Activated gamma-delta T cell (primary cell): ENCODE measurements around the gene CAPN5.

Experiments
- DNase-seq: peaks from one replicate; lab custom pipeline; 2025; lab: John Stamatoyannopoulos, UW

The CAPN5 gene

DNA sequence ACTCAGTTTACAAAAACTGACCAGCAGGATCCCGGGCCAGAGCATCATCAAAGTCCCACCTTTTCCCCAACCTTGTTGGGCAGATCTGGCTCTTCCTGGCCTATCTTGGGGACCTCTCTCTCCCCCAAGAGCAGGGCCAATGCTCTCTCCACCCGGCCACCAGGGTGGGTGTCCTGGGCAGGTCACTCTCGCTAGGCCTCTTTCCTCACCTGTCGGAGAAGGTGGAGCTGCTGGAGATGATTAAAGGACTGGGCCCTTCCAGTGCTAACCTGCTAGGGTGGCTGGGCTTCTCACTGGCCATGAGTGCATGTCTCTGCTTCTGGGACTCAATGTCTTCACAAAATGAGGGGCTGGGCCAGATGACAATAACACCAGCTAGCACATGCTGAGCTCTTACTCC lies 2.9 kb upstream of the CAPN5 start:
- DNase-seq = no peak

DNA sequence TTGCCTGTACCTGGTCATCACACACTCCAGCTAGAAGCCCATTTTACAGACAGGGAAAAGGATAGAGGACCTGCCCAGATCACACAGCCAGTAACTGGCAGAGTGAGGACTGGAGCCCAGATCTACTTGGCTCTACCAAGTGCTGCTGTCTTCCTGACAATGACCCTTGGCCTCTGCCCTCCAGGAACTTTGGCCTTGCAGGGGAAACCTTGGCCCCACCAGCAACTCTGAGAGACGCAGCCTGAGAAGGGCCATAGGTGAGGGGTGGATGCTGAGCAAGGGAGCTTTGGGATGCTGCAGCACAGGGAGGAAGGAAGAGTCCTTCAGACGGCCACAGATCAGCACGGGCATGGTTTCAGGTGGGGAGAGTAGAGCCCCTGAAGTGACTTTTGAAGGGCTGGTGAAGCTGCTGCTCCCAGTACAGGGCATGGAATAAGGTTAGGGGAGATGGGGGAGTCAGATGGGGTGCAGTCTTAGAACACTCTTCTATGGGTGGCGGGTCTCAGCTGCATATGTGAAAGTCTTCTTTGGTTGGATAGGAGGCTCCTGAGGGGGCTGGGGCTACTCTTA lies 2.0 kb upstream of the CAPN5 start:
- no peak for DNase-seq

DNA sequence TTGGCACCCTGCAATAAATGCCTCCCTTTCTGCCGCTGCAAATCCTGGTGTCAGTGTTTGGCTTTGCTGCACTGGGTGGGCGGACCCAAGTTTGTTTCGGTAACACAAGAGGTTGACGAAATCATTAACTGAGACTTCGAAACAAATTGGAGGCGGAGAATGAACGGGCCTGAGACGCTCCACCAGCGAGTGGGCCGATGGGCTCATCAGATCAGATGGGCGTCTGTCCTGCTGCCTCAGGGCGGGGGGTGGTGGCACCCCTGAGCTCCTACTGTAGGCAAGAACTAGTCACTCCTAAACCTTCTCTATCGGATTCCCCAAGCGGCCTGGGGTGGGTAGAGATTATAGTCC lies 918 bp upstream of the CAPN5 start:
- DNase-seq = no peak

DNA sequence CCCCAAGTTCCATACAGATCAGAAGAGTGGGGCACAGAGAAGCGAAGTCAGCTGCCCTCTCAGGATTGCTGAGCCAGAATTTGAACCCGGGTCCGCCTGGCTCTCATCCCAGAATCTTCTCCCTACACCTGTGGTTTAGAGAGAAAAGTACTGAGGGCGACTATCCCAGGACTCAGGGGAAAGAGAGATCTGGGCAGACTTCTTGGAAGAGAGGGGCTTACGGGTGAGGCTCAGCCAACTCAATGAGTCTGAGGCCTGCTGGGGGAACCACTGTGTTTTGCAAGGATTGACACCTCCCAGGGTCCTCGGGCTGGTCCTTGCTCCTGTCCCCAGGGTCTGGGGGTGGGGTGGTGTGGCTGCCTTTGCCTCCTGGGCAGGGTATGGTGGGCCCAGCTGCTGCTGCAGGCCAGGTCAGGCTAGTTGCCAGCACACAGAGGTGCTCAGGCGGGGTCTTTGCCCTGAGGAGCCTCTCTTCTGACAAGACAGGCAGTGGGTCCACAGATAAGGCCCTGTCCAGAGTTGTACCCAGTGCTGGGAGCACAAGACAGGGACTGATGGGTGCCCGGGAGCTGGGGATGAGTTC lies 1.2 kb downstream of the CAPN5 start:
- DNase-seq = no peak

DNA sequence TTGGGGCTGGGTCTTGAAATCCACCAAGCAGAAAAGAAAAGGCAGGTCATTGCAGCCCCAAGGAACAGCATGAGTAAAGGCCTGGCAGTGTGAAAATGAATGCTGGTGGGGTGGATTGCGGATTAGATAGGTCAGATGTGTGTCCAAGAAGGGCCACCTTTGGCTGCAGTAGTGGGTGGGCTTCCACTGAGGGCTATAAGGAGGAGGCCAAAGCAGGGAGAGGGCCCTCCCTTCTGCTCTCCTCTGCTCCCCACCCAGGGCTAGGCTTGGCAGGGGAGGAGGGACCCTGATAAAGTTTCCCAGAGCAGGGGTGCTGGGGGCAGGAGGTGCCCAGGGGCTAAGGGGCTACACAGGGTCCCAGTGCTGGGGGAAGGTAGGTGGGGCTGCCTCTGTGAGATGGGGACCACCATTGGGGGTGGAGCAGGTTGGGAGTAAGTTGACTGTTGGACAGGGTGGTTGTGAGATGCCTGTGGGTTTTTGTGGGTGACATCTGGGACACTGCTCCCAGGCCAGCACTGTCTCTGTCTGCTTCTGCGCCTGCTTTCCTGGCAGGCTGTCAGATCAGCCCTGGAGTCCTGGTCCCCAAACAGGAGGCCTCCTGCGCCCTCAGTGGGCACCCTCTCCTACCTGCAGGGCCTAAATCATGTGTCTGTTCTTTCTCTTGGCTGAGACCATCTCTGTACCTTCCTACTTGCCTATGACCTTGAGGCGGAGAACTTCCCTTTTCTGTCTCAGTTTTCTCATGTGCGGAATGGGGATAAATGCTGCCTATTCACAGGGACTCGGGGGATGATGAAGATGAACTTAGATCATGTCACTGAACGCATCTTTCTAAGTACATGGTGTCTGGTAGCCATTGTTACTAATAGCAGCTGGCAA lies 1.9 kb downstream of the CAPN5 start:
- DNase-seq = no peak

DNA sequence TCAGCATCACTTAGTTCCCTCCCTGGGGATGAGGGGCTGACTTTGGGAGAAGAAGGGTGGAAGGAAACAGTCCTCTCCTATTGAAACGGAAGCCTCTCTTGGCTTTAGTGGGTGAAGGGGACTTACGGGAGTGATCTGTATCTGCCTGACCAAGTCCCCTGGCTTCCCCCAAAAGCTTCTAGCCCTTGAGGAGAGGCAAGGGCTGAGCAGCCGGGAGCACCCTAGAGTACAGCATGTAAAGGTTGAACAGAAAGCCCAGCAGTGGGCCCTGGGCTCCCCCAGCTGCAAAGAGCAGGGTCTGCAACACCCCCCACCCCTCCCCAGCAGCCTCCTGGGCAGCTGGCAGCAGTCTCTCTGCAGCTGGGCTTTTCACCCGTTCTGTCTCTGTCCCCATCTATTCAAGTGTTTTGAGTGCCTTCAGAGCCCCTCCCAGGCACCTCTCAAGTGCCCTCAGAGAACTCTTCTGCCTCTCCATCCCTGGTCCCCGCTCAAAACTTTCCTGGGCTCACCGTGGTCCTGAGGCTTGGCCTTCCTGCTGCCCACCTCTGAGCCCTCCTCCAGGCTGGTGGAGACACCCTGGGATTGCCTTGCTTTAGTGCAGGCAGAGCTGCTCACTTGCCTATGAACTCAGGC lies 2.7 kb downstream of the CAPN5 start:
- DNase-seq = no peak

DNA sequence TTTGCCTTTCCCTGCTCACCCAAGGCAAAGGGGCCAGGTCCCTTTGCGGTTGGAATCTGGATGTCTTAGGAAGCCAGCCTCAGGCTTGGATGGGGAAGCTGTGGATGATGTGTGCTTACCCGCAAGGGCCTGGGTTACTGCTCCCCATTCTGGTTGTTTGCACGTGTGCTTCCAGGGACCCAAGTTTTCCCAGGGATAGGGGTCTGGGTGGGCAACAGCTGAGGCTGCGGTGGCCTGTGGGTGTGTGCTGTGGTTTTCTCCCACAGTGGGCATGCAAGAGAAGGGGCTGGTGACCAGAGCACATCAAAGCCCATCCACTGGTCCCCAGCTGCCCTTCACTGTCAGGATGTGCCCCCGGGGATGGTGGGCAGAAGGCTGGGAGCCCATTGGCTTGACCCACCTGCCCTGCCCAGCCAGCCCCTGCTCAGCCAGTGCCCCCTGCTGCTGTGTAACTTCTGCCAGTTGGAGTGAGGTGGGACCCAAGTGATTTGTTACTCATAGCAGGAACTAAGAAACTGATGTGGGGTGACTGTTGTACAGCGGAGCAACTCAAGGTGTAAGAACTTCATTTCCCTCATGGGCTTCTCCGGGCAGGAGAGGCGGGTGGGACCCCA lies 3.3 kb downstream of the CAPN5 start:
- no peak for DNase-seq

DNA sequence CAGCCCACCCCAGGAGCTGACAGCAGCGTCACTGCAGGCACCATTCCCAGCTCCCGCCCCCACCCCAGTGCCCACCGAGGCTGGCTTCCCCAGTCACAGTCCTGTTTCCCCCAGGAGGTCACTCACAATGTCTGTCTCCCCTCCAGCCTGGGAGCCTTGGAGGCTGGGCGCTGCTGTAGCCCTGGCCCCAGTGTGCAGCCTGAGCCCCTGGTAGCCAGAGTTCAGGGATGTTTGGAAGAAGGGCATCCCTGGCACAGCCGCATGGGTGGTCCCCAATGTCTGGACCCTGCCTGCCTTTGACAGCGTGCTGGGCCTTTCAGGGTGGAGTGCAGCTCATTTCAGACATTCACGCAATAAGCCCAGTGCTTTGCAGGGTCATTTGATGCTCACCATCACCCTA lies 4.3 kb downstream of the CAPN5 start:
- no peak for DNase-seq

DNA sequence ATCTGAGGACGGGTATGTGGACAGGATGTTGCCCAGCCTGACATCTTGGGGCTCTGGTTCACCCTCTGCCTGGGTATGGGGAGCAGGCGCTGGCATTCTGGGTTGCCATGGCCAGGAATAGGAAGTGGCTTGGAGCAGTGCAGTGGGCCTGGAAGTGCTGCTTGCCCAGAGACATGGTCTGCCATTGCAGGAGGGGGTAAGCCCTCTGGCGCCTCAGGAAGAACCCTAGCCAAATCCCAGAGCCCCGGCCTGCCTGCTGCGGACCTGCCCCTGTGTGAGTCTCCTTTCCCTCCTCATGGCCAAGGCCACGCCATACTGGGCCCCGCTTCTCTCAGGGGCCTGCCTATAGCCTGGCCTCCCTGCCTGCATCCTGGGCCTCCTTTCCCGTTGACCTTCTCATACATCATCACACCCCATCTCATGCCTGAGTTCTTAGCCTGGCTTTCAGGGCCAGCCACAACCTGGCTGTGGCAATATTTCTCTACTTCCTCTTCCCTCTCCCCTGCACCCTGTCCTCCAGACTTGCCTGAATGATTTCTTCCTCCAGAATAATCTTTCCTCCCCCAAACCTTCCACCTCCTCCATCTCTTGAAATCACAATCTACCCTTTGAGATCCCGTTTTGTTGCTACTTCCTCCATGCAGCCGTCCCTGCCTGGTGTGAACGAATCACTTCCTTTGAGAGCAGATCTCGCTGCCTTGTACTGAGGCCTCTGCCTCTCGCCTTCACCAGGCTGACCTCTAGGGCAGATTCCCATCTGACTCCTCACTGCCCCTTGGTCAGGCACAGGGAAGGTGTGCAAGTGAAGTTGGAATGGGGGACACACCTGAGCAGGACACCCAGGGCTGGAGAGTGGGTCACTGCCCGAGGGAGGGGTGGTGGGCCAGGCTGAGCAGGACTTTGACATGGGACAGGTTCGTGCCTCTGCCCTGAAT lies 5.2 kb downstream of the CAPN5 start:
- no peak for DNase-seq

DNA sequence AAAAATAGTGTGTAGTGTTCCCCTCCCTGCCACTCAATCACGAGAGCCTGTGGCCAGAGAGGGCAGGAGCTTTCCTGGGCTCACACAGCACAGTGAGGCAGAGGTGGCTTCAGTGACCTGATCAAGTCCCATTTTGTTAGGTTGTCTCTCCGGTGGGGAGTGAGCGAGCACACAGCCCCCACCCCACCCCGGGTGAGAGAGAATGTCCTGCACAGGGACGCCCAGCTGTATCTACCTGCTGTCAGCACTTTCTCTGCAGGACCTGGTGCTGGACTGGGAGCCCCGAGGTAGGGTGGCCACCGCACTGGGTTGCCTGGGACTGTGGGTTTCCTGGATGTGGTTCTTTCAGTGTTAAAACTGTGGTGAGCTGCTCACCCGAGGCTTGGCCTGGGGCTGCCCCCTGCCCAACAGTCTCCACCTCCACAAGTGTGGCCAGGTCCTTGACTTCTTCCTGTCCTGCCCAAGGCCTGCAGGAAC lies 6.1 kb downstream of the CAPN5 start:
- no peak for DNase-seq

DNA sequence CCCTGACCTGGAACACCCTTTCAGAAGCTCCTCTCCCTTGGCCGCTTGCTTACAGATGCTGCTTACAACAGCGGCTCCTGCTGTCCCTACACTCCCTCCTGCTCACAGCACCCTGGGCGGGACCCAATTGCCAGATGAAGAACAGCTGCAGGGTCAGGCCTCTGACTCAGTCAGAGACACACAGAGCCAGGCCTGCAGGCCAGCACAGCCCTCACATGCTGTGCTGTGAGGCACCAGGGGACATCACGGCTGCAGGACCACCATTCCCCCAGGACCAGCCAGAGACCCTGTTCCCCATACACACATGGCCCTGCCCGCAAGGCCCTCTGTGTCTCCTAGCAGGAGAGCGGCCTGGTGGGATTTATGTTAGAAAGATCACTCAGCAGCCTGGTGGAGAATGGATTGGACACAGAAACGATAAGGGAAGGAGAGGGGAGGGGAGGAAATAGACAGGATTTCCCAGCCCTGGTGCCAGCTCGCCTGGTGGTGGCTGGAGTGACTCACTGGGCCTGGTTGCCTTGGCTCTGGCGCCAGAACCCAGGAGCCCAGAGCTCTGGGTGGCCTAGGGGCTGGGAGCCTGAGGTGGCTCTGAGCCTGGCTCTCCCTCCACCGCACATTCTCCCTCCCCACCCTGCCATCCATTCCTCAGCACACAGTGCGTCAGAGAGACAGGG lies 6.7 kb downstream of the CAPN5 start:
- no peak for DNase-seq

DNA sequence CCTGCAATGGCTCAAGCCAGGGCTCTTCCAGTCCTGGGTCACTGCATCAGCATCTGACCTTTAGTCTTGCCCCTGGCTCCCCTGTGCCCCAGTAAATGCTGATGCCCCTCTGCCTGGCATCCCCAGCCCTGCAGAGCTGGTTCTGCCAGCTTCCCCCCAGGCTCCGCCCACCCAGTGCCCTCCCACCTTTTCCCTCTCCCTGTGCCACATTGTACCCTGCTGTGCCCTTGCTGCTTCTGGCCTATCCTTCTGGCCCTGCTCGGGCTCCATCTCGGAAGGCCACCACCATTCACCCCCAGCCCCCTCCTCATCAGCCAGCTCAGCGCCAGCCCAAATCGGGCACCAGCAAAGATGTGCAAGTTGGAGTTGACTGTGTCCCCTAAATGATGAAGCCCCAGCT lies 7.4 kb downstream of the CAPN5 start:
- no peak for DNase-seq

DNA sequence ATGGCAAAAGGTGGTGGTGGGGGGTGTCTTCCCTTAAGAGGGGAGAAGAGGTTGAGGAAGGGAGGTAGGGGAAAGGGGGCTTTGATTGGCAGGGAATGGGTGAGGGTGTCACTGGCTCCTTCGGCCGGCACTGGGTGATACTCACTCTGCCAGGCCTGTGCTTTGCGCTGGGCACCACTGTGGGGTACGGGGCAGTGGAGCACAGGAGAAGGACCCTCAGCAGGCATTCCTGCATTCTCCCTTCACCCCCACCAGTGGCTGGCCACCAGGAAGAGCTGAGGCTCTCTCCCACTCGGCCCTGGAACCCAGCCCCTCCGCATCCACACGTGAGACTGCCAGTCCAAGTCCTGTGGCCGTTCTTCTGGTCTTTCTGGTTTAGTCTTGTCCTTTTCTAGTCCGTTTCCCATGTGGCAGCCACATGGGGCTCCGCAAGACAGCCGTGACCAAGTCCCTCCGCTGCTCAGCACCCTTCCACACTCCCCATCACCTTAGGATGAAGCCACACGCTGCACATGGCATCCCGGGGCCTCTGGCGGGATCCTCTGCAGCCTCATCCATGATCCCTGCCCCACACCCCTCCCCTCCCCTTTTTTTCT lies 8.0 kb downstream of the CAPN5 start:
- no peak for DNase-seq

DNA sequence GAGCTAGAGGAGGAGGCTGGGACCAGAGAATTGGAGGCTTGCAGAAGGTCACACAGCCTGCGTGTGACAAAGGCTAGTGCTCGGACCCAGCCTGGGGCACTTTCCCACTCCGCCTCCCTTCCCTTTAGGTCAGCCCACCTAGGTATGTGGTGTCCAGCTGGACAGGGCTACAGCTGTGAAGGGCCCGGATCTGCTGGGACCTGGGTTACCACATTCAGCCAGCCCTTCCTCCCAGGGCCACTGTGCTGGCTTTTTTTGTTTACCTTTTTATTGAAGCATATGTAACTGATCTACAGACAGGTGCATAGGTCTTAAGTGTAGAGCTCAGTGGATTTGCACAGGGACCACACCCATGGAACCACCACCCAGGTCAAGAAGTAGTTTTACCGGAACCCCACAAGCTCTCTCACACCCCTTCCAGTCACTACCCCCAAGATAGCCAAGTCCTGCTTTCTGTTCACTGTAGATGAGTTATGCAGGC lies 8.7 kb downstream of the CAPN5 start:
- DNase-seq = no peak

DNA sequence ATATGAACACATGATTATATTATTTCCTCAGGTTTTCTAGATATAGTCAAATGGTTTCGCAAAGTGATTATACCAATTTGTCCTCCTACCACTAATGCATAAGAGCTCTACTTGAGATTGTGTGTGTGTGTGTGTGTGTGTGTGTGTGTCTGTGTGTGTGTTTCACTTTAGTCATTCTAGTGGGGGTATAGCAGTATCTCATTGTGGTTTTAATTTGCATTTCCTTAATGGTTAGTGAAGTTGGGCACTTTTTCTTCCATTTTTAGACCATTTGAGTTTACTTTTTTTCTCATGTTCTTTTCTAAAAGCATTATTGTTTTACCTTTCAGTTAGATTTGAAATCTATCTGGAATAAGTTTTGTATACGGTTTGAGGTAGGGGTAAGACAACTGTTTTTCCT lies 12.9 kb downstream of the CAPN5 start:
- DNase-seq = no peak

DNA sequence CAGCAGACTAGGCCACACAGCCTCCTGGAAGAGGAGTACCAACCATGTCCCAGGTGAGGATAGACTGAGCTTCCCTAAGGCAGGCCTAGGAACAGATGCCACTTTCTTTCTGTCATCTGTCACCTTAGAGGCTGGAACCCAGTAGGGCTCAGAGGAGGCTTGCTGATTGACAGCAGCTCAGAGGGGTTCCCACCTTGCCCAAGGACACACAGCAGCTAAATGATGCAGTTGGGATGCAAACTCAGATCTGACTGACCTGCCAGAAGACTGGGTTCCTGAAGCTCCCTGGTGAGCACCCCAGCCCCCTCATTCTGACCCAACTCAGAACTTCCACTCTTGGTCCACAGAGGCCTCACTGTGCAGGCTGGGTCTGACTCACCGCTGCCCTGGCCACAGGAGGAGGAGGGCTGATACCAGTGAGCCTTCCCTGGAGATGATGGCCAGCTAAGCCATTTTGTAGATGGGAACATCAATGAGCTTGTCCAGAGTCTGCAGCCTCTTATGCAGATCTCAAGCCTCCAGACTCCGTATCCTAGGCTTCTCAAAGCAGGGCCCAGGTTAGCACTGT lies 14.0 kb downstream of the CAPN5 start:
- no peak for DNase-seq

DNA sequence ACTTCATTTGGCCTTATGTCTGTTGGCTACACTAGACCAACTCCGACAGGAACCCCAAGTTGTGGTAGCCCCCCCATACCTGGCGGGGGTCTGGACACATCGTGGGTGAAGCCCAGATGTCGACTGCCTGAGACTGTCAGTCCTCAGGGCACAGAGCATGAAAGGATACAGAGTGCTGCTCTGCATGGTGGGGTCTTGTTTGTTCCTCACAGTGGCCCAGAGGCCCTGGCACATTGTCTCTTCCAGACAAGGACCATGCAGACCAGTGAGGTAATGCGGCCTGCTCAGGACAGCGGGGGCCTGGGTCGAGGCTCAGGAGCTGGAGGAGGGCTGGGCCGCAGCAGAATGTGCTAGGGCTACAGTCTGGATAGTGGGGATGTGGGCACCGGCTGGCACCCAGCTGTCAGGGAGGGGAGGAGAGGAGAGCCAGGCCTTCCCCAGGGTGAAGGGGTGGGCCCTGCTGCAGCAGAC lies 14.6 kb downstream of the CAPN5 start:
- no peak for DNase-seq

DNA sequence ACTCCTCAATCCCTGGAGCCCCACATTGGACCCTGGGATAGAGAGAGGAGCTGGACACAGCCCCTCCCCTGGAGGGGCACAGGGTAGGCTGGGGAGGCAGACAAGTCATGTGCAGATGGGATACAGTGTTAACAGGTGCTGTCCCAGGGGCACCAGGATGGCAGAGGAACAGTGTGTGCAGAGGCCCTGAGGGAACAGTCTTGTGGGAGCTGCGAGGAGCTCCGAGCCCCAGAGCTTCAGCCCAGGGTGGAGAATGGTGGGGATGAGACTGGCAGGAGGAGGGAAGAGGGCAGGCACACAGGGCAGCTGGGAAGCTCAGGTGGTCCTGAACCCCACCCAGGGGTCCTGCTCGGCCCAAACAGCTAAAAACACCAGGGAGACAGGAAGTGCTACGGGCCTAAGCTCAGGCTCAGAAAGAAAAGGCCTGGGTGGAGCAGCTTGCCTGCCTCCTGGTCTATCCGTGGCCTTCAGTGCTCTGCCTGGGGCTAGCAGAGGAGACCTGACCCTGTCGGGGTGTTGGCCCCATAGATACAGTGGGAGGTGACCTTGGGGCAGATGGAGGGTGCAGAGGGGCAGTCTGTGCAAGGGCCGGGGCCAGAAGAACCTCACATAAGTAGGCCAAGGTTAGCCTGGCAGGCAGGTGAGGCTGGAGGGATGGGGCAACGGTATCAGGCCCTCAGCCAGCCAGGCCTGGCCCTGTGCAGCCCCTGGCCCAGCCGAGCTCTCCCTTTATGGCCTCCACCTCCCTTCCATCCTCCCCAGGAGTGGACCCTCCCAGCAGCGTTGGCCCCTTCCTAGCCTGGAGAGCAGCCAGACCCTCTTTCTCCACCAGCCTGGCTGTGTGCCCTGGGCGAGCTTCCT lies 15.4 kb downstream of the CAPN5 start:
- DNase-seq = no peak
